Kidney (tissue), 14 donors: ENCODE measurements around the gene HNRNPLL. TPM values are rescaled to one million over a fixed set of nuclear protein-coding genes. Genes with fewer than 3 reads are reported as not detected.
A peak's percentile ranks its signal among the peaks of the same experiment; 100 is the strongest.
"Not testable (repeated sequence)": the region's sequence is repeated elsewhere in the genome, so short reads cannot be mapped to it uniquely, and the experiment has no call there.

ENCODE experiments used
- DNase-seq, 5 donors: peaks; one replicate each; pipeline ENCODE4 v3.0.0-alpha.2; 2013 to 2020
- FAIRE-seq: peaks from 2 replicates; lab custom pipeline; 2012; peaks lifted over from hg19 to GRCh38; lab: Jason Lieb, UNC
- H3K27ac ChIP-seq, 2 donors: one replicate each; pipeline ENCODE4 v1.7.0; 2013; ENCODE audit warnings: low read depth in 2 of 2, low read length in 2 of 2, inconsistent platforms in 1 of 2
- H3K27me3 ChIP-seq: one replicate; pipeline ENCODE4 v1.7.1; 2013; ENCODE audit warnings: low read length, inconsistent platforms; ENCODE audit not compliant: control insufficient read depth, insufficient read depth
- H3K36me3 ChIP-seq, 3 donors: one replicate each; pipeline versions ENCODE4 v1.7.0 to v1.7.1; 2013; ENCODE audit warnings: low read length in 3 of 3, control low read depth in 1 of 3, inconsistent platforms in 1 of 3; ENCODE audit not compliant: insufficient read depth in 3 of 3, control insufficient read depth in 2 of 3
- H3K4me1 ChIP-seq, 3 donors: one replicate each; pipeline versions ENCODE4 v1.7.0 to v1.7.1; 2013; ENCODE audit warnings: low read length in 3 of 3, inconsistent platforms in 1 of 3, low read depth in 1 of 3; ENCODE audit not compliant: control insufficient read depth in 2 of 3, insufficient read depth in 2 of 3
- H3K4me3 ChIP-seq, 3 donors: one replicate each; pipeline versions ENCODE4 v1.7.0 to v1.8.1; 2013; ENCODE audit warnings: low read length in 3 of 3, control low read depth in 1 of 3, inconsistent platforms in 1 of 3
- H3K9ac ChIP-seq, 3 donors: one replicate each; pipeline versions ENCODE4 v1.7.0 to v1.7.1; 2013; ENCODE audit warnings: low read length in 3 of 3, control low read depth in 1 of 3, inconsistent platforms in 1 of 3
- H3K9me3 ChIP-seq, 3 donors: one replicate each; pipeline versions ENCODE4 v1.7.0 to v1.7.1; 2013; ENCODE audit warnings: low read length in 3 of 3, control low read depth in 1 of 3, inconsistent platforms in 1 of 3; ENCODE audit not compliant: control insufficient read depth in 2 of 3, insufficient read depth in 1 of 3
- intact Hi-C: fragments of 100-400 bp; cut with DNase I; formaldehyde crosslinking; loops from one replicate; pipeline ENCODE4 v1.11.1; 2022
- polyA plus RNA-seq: library from polyadenylated mRNA; stranded (reverse); fragments of 350-450 nt; fragmentation: Illumina TruSeq; extraction: RNeasy Lipid Tissue Mini Kit (QIAGEN cat#74804); gene quantifications from one replicate; pipeline ENCODE4 v1.2.3, GENCODE V29; 2014; ENCODE audit warnings: low read depth, low replicate concordance; ENCODE audit not compliant: insufficient read depth
- total RNA-seq: library from RNA; stranded (reverse); fragmentation: NEBNext Ultra II Directional; extraction: Animal tissue kit (Norgen Biotek cat#: 25700); gene quantifications from one replicate; pipeline ENCODE4 v1.2.1, GENCODE V29; 2021
- TF ChIP-seq, protein P1 (sequence below): IDR thresholded peaks from 3 replicates; pipeline ENCODE4 v1.5.1; 2012; ENCODE audit warnings: mild to moderate bottlenecking, moderate library complexity, borderline replicate concordance; ENCODE audit not compliant: insufficient read depth; ENCODE audit errors: extremely low read depth
- donor health status: control.
- donor health status: control.
- donor health status: control.
- donor health status: control.
- donor health status: control.
- donor health status: DM: yes; HTN: yes; CAD: no.
- donor health status: Normal renal cell carcinoma (clear cell type).

The HNRNPLL gene
- total and polyA plus RNA-seq, 2 donors from 2014 or later = 15.5 to 51.0 TPM

GRCh38 chr2:38610851-38611801 lies 8.4 kb upstream of the HNRNPLL start:
- intact Hi-C loops = no loop called here

GRCh38 chr2:38609246-38609645 lies 6.5 kb upstream of the HNRNPLL start:
- H3K4me1 ChIP-seq, H3K4me3 ChIP-seq, H3K27ac ChIP-seq, DNase-seq, H3K9ac ChIP-seq, H3K36me3 ChIP-seq, H3K9me3 ChIP-seq, FAIRE-seq, H3K27me3 ChIP-seq, intact Hi-C loops: not testable (repeated sequence)

More at GRCh38 chr2:38610851-38611801, 8.4 kb upstream of the HNRNPLL start:
- FAIRE-seq = no peak
- Histone ChIP-seq H3K9ac (no peak overlapping the region), H3K27me3 (no peaks in the 10 kb centered on the region), H3K36me3 (no peaks in the 10 kb centered on the region), H3K4me1 (no peaks in the 10 kb centered on the region), H3K4me3 (no peak overlapping the region), H3K9me3 (no peaks in the 10 kb centered on the region), H3K27ac (no peak overlapping the region)
- TF ChIP-seq, protein P1, sequence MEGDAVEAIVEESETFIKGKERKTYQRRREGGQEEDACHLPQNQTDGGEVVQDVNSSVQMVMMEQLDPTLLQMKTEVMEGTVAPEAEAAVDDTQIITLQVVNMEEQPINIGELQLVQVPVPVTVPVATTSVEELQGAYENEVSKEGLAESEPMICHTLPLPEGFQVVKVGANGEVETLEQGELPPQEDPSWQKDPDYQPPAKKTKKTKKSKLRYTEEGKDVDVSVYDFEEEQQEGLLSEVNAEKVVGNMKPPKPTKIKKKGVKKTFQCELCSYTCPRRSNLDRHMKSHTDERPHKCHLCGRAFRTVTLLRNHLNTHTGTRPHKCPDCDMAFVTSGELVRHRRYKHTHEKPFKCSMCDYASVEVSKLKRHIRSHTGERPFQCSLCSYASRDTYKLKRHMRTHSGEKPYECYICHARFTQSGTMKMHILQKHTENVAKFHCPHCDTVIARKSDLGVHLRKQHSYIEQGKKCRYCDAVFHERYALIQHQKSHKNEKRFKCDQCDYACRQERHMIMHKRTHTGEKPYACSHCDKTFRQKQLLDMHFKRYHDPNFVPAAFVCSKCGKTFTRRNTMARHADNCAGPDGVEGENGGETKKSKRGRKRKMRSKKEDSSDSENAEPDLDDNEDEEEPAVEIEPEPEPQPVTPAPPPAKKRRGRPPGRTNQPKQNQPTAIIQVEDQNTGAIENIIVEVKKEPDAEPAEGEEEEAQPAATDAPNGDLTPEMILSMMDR = no peak
- no peak for DNase-seq

DNA sequence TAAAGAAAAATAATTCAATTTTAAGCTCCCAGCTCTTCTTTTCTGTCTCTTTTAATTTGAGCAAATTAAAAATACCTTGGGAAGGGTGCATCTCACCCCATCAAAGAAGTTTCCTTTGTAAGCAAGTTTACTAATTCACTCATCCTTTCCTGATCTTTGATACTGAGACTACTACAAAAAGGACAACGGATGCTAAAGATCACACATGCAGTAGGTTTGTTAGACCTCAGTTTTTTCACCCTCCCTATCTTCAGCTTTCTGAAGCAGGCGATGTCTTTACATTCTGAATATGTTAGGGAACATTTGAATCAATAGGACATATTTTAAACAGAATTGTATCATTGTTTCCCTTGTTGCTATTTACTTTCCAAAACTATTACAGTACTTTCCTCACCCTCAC lies 6.0 kb upstream of the HNRNPLL start:
- H3K27ac ChIP-seq = no peak overlapping the region
- no peak overlapping the region for H3K4me3 ChIP-seq
- H3K9ac ChIP-seq = no peak overlapping the region
- TF ChIP-seq, protein P1 = no peak
- H3K36me3 ChIP-seq = no peaks in the 10 kb centered on the region
- intact Hi-C loops = no loop called here
- no peak for DNase-seq
- H3K4me1 ChIP-seq = peaks cover 0 to 3% (median 0%) of the 10 kb centered on the region in 3 donors
- FAIRE-seq = no peak
- H3K27me3 ChIP-seq = no peaks in the 10 kb centered on the region
- H3K9me3 ChIP-seq = no peaks in the 10 kb centered on the region

DNA sequence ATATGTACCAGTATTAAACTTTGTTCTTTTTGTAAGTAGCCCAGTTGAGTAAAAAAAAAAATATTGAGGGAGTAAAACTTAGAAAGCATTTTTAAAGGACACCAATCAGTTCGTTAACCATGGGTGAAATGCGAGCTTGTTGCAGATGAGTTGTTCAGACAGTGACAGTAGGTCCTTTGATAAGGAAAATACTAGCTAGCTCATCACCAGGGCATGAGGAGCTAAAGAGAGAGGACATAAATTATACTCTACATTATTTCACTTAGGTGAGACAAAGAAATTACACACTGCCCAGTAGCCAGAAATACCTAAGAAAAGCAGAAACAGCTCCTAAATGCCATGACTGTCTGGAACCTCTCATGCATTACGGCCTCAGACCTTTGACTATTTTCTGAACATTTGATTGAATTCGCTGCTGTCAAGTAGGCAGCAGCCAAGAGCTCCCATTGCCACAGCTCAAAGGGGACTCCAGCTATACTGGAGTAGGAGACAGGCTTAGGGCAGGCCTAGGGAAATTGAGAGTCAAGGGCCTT lies 2.6 kb upstream of the HNRNPLL start:
- FAIRE-seq = no peak
- intact Hi-C loops = no loop called here
- TF ChIP-seq, protein P1 = no peak
- H3K27me3 ChIP-seq = no peaks in the 10 kb centered on the region
- H3K27ac ChIP-seq = no peak overlapping the region
- H3K36me3 ChIP-seq = no peaks in the 10 kb centered on the region
- peak in 3 of 5 donors; percentile 35 to 75 (median 69) for DNase-seq
- peaks cover 0 to 7% (median 2%) of the 10 kb centered on the region in 3 donors for H3K4me1 ChIP-seq
- no peaks in the 10 kb centered on the region for H3K9me3 ChIP-seq
- H3K9ac ChIP-seq = no peak overlapping the region
- H3K4me3 ChIP-seq = no peak overlapping the region
